ENCODE data around the gene CDC34. TPM values are rescaled to one million over a fixed set of nuclear protein-coding genes. Genes with fewer than 3 reads are reported as not detected.
A peak's percentile ranks its signal among the peaks of the same experiment; 100 is the strongest.
"Not testable (repeated sequence)": the region's sequence is repeated elsewhere in the genome, so short reads cannot be mapped to it uniquely, and the experiment has no call there.

The CDC34 gene
- total RNA-seq, 1 donor from 2014 or later: 103 TPM

DNA sequence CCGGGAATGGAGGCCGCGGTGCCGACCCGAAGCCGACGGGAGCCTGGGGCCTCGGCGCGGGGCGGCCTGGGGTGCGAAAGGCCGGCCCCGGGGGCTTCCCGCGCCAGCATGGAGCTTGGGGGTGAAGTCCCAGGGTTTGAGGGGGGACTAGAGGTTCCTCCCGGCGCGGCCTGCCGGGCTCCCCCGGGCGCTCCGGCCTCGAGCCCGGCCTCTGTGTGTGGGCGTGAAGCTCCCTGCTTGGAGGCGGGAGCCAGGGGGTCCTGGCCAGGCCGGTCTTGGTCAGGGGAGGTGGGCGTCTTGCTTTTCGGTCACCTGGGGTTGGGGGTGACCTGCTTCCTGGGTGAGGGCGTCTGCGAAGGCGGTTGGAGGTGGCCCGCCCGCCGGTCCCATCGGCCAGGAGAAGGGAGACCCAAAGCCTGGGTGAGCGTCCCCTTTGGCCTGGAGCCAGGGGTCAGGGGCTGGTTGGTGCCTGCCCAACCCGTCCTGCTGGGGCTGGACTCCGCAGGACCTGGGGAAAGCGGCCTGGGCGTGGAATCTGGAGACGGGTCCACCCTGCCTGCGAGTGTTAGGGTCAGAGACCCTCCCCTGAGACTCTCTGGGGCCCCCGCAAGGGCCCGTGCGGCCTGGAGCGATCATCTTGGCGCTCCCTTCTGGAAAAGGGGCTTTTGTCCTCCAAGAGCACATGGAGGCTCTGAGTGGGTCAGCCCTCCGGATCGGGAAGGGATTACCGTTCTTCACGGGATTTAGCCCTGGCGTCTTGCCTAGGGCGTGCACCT is 41.4 kb downstream of the CDC34 start:
- peak; percentile 76 for DNase-seq (ENCODE audit: low read depth)

DNA sequence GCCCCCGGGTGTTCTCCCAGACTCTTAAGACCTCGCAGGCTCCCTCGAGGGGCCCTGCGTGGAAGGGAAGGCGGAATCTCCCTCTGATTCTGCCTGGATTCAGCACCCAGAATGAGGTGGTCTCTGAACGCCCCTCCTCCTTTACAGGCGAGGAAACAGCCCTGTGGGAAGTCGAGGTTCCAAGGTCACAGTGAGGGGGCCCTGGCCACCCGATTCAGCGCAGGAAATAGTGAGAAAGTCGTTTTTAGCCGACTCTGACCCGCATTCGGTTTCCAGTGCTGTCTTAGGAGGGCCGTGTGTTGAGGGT is 41.9 kb downstream of the CDC34 start:
- no peak for DNase-seq (ENCODE audit: low read depth)

DNA sequence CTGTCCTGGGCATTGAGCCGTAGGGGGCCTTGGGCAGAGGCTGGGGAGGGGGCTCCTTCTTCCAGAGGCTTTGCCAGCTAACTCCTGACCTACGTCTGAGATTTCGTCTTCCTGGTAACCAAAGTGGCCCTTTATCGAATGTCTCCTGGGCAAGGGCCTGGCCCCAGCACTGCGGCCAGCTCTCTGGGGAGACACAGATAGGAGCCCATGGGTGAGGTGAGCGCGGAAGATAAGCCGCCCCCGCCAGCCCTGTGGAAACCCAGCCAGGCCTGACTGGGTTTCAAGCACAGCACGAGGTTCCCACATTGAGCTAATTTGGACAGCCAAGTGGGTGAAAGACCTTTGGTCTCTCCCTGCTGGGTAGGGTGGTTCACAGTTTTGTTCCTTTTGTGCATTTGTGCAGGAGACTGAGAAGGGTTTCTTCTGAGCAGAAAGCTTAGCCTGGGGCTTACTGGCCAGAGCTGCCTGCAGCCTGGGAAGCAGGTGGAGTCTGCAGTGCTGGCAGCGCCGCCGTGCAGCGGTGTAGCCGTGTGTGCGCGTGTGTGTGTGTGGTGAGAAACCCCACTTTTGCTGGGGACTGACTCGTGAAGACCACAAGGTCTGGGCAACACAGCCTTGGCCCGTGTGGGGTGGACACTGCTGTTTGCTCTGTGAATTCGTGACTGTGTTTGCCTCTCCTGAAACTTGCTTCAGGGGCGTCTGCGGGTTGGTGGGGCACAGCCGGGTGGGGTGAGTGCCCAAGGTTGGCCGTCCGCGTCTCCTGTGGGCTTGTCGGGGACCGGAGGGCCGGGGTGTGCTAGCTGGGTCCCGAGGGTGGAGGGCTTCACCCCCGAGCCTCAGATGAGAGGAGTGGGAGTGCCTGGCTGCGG is 43.3 kb downstream of the CDC34 start:
- DNase-seq (ENCODE audit: low read depth): peak; percentile 51

DNA sequence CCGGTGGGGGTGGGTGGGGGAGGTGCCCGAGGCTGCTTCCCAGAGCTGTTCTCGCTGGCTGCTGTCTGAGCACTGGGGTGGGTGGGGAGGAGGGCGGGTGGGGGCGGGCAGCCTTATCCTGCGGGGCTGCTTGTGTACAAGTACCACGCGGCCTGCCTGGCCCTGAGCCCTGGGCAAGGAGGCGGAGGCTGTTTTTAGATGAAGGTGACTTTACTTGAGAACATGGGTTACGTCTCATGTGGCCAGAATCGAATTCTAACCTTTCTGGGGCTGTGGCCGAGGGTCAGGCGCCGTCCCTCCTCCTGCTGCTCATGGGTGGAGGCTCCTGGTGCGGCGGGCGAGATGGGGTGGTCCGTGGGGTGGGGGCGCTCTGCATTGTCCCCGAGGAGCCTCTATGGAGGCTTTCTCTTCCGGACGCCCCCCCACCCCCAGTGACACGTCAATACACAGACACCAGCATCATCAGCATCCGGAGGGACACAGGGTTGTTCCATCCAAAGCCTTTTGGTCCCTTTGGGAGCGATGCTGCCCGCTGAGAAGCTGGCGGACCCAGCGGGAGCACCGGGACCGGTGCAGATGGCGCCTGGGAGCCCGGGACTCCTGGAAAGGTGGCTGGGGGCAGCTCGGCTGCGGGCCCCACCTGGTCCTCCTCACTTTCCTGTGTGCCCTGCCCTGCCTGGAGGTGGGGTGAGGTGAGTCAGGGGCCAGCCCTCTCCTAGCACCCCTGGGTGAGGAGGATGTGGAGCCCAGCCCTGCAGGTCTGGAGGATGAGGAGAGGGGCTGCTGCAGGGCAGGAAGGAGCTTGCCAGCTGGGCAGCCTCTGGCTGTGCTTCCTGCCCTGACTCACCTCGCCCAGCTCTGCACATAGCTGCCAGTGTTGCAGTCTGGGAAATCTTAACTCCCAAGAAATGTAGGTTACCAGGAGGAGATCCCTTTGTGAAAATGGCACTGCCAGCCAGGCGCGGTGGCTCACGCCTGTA is 44.3 kb downstream of the CDC34 start:
- no peak for DNase-seq (ENCODE audit: low read depth)

DNA sequence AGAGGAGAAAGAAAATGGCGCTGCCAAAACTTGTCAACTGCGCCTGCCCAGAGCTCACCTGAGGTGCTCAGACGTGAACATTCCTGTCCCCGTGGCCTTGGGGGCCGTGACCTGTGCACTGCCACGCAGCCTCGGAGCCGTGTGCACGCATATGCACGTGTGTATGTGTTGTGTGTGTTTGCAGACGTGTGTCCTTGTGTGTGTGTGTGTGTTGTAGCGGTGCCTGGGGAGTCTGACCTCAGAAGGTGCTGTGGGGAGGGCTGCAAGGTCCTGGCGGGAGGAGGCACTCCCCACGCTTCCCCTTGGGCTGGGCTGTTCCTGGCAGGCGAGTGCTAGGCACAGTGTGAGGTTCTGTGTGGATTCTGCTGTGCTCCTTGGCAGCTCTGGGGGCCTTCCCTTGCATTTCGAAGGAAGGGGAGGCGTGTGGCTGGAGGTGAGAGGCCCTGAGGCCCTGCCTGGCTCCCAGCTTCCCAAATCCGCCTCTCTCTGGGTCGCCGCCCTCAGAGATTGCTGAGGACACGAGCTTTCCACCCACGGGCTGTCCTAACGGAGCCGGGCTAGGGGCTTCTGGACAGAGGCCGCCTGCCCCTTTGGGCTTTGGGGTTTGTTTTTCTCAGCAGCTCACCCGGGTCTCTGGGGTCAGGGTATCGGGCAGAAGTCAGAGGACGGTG is 45.3 kb downstream of the CDC34 start:
- no peak for DNase-seq (ENCODE audit: low read depth)

DNA sequence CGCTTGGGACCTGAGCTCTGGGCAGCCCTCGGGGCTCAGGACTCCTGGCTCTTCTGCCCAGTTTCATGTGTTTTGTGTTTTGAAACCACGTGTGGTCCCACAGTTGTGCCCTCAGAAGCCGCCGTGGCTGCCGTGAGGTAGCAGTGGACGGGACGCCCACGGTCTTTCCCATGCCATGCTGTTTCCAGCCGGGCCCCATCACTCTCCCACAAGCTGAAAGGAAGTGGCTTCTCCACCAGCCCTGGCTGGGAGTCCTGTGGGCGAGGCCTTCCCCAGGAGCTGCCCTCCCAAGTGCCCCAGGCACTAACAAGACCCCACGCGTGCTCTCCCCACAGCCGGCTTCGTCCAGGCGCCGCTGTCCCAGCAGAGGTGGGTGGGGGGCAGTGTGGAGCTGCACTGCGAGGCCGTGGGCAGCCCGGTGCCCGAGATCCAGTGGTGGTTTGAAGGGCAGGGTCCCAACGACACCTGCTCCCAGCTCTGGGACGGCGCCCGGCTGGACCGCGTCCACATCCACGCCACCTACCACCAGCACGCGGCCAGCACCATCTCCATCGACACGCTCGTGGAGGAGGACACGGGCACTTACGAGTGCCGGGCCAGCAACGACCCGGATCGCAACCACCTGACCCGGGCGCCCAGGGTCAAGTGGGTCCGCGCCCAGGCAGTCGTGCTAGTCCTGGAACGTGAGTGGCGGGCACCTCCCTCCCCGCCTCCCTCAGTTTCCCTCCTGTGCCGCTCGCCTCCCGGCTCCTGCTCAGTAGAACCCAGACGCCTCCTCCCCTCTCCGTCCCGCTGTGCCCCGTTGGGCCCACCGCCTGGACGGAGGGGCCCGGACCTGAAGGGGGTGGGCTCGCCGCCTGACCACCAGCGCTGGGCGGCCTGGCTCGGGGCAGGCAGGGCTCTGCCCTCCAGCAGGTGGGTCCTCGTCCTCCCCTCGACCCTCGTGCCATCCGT is 46.2 kb downstream of the CDC34 start:
- no peak for DNase-seq (ENCODE audit: low read depth)

DNA sequence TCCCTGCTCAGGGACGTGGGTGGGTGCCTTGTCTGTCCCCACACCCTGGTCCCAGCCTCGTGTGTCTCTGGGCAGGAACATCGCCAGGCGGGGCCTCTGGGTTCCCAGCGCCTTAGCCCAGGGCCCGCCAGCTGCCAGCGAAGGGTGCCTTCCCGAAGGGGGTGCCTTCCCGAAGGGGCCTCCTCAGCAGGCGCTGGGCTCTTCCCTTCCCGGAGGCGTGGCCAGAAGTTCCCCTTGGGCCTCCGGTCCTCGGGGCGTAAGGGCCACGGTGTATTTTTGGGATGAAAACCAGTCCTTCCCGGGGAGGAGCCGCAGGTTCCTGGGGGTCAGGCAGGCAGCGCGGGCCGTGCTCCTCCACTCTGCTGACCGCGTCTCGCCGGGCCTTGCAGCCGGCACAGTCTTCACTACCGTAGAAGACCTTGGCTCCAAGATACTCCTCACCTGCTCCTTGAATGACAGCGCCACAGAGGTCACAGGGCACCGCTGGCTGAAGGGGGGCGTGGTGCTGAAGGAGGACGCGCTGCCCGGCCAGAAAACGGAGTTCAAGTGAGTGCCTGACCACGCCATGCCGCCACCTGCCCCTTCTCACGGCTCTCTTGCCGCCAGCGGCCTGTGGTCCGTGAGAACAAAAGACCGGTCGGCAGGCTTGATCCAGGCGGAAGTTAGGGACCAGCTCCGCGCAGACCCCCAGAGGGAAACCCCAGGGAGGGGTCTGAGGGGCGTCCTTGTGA is 47.7 kb downstream of the CDC34 start:
- no peak for DNase-seq (ENCODE audit: low read depth)

DNA sequence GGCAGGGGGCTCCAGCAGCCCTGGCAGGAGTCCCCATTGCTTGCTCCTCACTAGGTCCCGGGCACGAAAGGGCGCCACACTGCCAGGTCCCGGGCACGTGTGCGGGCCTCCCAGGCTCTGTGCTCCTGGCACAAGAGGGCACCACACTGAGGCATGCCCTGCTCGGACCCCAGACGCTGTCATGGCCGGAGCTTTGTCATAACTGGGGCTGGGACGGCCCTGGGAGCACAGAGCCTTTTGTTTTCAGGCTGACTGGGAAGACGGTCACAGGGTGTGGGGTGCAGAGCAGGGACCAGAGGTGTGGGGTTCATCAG is 48.2 kb downstream of the CDC34 start:
- no peak for DNase-seq (ENCODE audit: low read depth)

DNA sequence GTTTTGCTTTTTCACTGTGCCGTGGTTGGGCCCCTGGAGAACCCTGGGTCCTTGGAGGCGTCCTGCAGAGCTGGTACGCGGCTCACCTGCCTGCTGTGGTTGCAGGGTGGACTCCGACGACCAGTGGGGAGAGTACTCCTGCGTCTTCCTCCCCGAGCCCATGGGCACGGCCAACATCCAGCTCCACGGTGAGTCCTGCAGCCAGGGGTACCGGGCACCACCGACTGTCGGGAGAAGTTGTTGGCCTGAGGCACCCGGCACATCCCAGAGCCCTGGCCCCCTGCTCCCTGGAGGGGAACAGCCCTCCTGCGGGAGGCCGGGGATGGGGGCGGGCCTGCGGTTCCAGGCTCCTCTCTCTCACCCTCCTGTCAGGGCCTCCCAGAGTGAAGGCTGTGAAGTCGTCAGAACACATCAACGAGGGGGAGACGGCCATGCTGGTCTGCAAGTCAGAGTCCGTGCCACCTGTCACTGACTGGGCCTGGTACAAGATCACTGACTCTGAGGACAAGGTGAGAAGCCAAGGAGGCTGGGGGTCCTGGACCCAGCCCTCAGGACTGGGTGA is 48.8 kb downstream of the CDC34 start:
- no peak for DNase-seq (ENCODE audit: low read depth)

DNA sequence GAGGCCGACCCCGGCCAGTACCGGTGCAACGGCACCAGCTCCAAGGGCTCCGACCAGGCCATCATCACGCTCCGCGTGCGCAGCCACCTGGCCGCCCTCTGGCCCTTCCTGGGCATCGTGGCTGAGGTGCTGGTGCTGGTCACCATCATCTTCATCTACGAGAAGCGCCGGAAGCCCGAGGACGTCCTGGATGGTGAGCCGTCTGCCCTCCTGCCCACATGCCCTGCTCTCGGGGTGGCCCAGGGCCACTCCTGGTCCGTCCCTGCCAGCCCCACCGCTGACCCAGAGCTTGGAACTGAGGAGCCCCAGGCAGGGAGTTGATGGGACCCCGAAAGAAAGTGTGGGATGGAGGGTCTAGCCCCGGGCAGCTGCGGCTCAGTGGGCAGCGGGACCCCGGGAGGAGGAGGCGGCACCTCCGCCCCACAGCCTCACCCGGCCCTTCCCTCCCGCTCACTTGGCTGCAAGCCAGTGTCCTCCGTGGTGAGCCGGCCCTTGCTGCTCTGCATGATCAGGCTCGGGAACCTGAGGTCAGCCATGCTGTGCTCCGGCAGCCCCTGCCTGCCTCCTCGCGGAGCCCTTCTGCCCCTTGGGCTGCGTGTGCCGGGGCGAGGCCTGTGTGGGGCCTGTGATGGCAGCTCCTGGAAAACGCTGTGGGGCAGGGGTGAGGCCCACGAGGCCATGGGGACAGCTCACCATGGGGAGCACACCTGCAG is 50.0 kb downstream of the CDC34 start:
- no peak for DNase-seq (ENCODE audit: low read depth)

DNA sequence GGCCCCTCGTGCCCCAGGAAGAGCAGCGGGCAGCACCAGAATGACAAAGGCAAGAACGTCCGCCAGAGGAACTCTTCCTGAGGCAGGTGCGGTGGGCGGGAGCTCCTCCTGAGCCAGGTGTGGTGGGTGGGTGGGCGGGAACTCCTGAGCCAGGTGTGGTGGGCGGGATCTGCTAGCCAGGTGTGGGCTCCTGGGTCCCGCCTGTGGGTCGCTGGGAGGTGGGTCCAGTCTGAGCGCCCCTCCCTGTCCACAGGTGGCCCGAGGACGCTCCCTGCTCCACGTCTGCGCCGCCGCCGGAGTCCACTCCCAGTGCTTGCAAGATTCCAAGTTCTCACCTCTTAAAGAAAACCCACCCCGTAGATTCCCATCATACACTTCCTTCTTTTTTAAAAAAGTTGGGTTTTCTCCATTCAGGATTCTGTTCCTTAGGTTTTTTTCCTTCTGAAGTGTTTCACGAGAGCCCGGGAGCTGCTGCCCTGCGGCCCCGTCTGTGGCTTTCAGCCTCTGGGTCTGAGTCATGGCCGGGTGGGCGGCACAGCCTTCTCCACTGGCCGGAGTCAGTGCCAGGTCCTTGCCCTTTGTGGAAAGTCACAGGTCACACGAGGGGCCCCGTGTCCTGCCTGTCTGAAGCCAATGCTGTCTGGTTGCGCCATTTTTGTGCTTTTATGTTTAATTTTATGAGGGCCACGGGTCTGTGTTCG is 51.1 kb downstream of the CDC34 start:
- DNase-seq (ENCODE audit: low read depth): peak; percentile 59

DNA sequence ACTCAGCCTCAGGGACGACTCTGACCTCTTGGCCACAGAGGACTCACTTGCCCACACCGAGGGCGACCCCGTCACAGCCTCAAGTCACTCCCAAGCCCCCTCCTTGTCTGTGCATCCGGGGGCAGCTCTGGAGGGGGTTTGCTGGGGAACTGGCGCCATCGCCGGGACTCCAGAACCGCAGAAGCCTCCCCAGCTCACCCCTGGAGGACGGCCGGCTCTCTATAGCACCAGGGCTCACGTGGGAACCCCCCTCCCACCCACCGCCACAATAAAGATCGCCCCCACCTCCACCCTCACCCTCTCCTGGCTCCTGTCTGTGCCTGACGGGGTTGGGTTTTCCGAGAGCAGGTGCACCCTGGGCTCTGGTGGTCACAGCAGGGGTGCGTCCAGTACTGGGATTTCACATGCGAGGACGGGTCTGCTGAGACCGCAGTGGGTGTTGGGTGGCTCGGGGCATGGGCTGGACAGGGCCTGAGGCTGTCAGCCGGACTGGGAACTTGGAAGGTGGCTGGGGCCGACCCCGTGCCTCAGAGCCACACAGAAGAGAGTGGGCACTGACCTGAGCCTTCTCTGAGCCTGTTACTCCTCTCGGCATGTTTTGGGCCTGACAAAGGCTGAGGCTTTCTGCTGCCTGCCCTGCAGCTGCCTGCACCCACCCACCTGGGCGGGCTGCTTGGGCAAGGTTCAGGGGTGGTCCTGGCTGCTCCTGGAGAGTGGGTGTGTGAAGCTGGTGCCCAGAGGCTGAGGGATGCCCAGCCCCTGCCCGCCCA is 51.8 kb downstream of the CDC34 start:
- DNase-seq (ENCODE audit: low read depth): no peak

DNA sequence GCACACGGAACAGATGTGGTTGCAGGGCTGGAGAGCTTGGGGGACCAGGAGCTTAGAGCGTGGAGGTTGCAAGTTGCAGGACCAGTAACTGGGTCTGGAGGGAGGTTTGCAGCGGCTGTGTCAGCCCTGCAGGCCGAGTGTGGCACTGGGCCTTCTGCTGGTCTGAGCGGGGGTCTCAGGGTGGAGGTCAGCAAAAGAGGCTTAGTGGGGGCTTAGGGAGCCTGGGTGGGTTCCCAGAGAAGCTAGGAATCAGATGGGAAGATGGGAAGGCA is 52.3 kb downstream of the CDC34 start:
- no peak for DNase-seq (ENCODE audit: low read depth)

DNA sequence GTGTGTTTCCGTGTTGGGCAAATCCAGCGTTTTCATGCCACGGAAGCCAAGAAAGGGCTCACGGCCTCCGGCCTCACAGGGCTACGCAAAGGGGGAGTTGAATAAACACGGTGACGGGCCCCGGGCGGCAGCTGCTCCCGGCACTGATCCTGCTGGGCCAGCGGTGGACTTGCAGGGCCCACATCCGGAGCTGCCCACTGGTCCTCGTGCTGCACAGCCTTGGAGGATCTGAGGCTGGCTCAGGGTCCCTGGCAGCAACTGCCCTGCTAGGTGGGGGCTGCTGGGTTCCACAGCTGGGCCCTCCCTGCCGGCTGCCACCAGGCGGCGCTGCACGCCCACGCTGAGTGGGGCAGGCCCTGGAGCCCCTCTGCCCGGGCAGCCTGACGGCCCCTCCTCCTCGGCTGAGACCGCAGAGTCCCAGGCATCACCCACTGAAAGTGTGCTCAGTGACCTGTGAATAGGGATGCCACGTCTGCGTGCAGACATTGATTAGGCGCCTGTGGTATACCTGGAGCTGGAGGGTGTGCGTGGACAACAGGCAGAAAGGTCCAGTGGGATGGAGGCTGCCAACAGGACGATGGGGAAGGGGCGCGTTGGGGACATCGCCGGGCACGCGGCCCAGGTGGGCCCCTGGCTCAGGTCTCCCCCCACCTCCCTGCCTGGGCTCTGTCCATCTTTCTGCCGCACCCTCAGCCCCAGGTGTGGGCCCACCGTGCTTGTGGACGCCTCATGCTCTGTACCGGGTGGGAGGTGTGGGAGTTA is 52.9 kb downstream of the CDC34 start:
- no peak for DNase-seq (ENCODE audit: low read depth)

DNA sequence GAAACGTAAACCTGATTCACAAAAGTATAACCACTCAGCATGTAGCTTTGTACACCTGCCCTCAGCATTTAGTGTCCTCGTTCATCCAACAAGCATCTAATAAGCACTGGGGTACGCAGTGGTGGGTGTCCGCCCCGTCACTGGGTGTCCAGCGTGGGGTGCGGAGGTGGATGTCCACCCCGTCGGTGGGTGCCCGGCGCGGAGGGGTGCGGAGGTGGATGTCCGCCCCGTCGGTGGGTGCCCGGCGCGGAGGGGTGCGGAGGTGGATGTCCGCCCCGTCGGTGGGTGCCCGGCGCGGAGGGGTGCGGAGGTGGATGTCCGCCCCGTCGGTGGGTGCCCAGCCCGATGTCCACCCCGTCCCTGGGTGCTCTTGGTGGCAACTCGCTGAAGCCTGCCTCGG is 53.6 kb downstream of the CDC34 start:
- DNase-seq (ENCODE audit: low read depth): not testable (repeated sequence)

DNA sequence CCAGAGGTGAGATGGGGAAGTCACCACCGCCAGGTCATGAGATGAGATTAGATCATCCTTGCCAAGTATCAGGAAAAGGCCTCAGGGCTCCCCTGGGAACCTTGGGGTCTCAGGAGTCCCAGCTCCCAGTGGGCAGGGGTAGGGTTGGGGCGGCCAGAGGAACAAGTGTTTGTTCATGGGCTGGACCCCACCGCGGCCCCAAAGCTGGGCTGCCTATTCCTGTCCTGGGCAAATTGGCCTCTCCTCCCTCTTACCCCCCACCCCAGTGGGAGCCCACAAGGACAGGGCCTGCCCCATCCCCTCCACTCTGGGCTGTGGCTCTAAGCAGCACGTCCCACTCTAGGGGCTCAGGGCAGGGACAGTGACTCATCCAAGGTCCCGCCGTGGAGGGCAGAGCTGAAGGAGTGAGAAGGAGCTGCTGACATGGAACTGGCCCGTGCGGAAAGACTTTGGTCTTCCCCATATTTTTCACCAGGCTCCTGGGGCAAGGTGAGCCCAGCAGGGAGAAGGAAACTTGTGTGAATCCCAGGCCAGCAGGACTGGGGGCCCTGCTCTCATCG is 54.1 kb downstream of the CDC34 start:
- DNase-seq (ENCODE audit: low read depth): no peak
